BJ (cell line): Measurements from ENCODE around the gene APBA2. TPM values are rescaled to one million over a fixed set of nuclear protein-coding genes. Genes with fewer than 3 reads are reported as not detected.

ENCODE experiments used
- CTCF ChIA-PET: fragments of 350-600 bp; formaldehyde crosslinking; extraction: SDS; loops from one replicate; lab custom pipeline; 2021; ENCODE audit warnings: antibody characterized with exemption, inconsistent platforms; lab: Yijun Ruan, JAX
- POLR2A ChIA-PET: fragments of 300-600 bp; sonication (Branson Sonifier 250); formaldehyde crosslinking; extraction: SDS; loops from one replicate; lab custom pipeline; 2021; ENCODE audit warnings: antibody characterized with exemption; lab: Charles Lee
- DNase-seq: peaks from one replicate; pipeline ENCODE4 v3.0.0-alpha.2; 2011; ENCODE audit warnings: low read depth
- H3K27me3 ChIP-seq: 2 replicates; pipeline ENCODE4 v1.6.0; 2011; ENCODE audit warnings: low read length; ENCODE audit not compliant: control insufficient read depth, insufficient read depth
- H3K36me3 ChIP-seq: 2 replicates; pipeline ENCODE4 v1.5.1; 2011; ENCODE audit warnings: low read length; ENCODE audit not compliant: control insufficient read depth, insufficient read depth
- H3K4me3 ChIP-seq: 2 replicates; pipeline ENCODE4 v1.5.1; 2011; ENCODE audit warnings: low read depth, mild to moderate bottlenecking, control low read depth, low read length
- CTCF ChIP-seq: IDR thresholded peaks from 2 replicates; pipeline ENCODE4 v1.5.1; 2011; ENCODE audit warnings: low read depth, mild to moderate bottlenecking, control low read depth, inconsistent platforms, low read length, moderate library complexity; ENCODE audit not compliant: insufficient read depth
- polyA plus RNA-seq: library from polyadenylated mRNA; depleted of rRNA; stranded (reverse); fragments of >200 nt; gene quantifications from 2 replicates; pipeline ENCODE4 v1.2.3, GENCODE V29; 2011

The APBA2 gene
- polyA plus RNA-seq, 1 experiment: 15.1 TPM

DNA sequence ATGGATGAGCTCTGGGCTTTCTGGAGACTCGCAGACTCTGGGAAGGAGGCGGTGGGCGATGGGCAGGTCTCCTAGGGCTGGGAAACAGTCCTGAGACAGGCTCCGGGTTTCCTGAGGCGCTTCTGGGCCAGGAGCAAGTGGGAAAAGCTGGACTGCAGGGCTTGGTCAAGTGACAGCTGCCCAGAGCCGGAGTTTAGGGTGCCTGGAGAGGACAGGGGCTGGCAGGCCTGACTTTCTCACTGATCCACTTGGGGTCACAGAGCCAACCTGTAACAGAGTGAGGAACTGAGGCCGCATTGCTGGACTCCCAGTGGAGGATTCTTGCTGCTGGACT, 107.9 kb downstream of the APBA2 start:
- Histone ChIP-seq H3K27me3 (no peaks in the 10 kb centered on the region), H3K4me3 (no peak overlapping the region), H3K36me3 (no peaks in the 10 kb centered on the region)
- DNase-seq: no peak
- no peak for TF ChIP-seq CTCF
- ChIA-PET POLR2A (no interaction called here), CTCF (no interaction called here)

DNA sequence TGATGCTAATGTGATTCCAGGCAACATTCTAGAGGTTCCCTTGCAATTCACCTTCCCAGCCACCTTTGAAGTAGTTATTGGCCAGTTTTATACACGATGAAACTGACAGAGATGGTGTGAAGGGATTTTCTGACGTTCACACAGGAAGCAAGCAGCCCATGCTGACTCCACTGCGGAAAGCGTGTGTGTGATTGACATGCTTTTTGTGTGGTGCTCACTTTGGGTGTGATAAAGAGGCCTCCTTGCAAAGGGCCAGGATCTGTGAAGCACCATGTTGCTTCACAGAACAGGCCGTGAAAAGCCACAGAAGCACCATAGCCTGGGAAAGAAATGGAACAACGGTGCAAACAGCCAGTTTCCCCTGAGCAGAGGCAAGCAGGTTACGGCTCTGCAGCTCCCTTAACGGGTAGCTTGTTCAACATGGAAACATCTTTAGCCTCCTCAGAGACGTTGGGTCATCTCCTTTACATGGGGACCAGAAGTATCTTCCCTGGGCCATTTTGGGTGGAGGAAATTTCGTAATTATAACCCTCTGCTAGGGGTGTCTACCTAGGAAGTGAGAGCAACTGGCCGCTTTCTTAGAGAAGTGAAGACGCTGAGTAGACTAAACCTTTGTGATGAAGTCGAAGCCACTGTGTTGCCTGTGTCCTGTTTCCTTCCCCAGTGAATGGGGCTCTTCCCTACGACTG, 108.5 kb downstream of the APBA2 start:
- H3K36me3 ChIP-seq: no peaks in the 10 kb centered on the region
- H3K4me3 ChIP-seq: no peak overlapping the region
- CTCF ChIA-PET: no interaction called here
- POLR2A ChIA-PET: no interaction called here
- no peak for DNase-seq
- H3K27me3 ChIP-seq: no peaks in the 10 kb centered on the region
- TF ChIP-seq CTCF: no peak

- DNase-seq: no peak
- H3K27me3 ChIP-seq: no peaks in the 10 kb centered on the region
- H3K36me3 ChIP-seq: no peaks in the 10 kb centered on the region
- ChIA-PET POLR2A (no interaction called here), CTCF (no interaction called here)
- H3K4me3 ChIP-seq: no peak overlapping the region
- no peak for TF ChIP-seq CTCF
Measured at GRCh38 chr15:28994831-28995596, 109.2 kb downstream of the APBA2 start.

DNA sequence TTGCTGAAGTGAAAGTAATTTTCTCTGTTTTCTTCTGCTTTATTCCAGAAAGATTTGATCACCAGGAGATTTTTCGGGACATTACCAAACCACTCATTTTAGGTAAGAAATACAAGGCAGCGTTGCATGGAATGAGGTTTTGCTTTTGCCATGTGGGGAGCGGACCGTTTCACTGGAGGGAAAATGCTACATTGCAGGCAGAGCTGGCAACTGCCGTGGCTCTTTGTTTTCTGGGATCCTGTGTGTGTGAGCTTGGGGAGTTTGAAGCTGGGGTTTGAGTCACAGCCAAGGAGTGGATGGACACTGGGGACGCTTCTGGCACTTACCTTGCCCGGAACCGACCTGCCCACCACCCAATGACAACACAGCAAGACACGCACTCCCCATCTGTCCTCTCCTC, 109.9 kb downstream of the APBA2 start:
- TF ChIP-seq CTCF: no peak
- CTCF ChIA-PET: no interaction called here
- Histone ChIP-seq H3K36me3 (no peaks in the 10 kb centered on the region), H3K4me3 (no peak overlapping the region), H3K27me3 (no peaks in the 10 kb centered on the region)
- DNase-seq: no peak
- POLR2A ChIA-PET: no interaction called here

DNA sequence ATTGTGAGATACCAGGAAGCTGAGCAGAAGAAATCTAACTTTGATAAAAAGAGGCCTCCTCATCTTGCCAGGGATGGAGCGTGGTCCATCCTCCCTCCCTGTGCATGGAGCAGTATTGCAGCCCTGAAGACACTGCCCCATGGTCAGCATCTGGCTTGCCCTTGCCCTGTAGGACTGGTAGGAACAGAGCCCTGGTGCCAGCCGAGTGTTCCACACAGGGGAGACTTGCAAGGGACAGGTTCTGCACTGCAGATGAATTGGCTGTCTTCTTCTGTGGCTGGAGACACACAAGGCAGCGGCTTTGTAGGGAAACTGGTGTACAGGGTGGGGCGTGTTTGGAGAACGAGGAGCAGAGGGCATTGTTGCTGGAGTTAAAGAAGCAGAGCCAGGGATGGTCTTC, 110.5 kb downstream of the APBA2 start:
- no peak for TF ChIP-seq CTCF
- Histone ChIP-seq H3K27me3 (no peaks in the 10 kb centered on the region), H3K4me3 (no peak overlapping the region), H3K36me3 (no peaks in the 10 kb centered on the region)
- no peak for DNase-seq
- ChIA-PET POLR2A (no interaction called here), CTCF (no interaction called here)
